Loucy (cell line): ENCODE measurements around the gene CELF4.

ENCODE experiments used
- H2AFZ ChIP-seq: fragments of 200-600 bp; sonication (generic); 2 replicates; pipeline ENCODE4 v1.6.0; 2016; ENCODE audit warnings: antibody characterized with exemption, mild to moderate bottlenecking, low read length, moderate library complexity
- H3F3A ChIP-seq: fragments of 200-600 bp; 2 replicates; pipeline ENCODE4 v1.6.0; 2016; ENCODE audit warnings: antibody characterized with exemption, low read depth, mild to moderate bottlenecking
- H3K27me3 ChIP-seq: fragments of 200-600 bp; sonication (generic); 2 replicates; pipeline ENCODE4 v1.6.1; 2014; ENCODE audit warnings: low read length, mild to moderate bottlenecking; ENCODE audit not compliant: insufficient read depth, poor library complexity, severe bottlenecking
- H3K36me3 ChIP-seq: fragments of 200-600 bp; sonication (generic); 2 replicates; pipeline ENCODE4 v1.6.1; 2016; ENCODE audit warnings: low read length; ENCODE audit not compliant: insufficient read depth
- H3K4me1 ChIP-seq: fragments of 200-600 bp; sonication (generic); 2 replicates; pipeline ENCODE4 v1.5.1; 2014; ENCODE audit warnings: low read length, mild to moderate bottlenecking; ENCODE audit not compliant: insufficient read depth, poor library complexity, severe bottlenecking
- H3K4me2 ChIP-seq: fragments of 200-600 bp; sonication (generic); 2 replicates; pipeline ENCODE4 v1.6.0; 2014; ENCODE audit warnings: antibody characterized with exemption, low read length, low read depth, mild to moderate bottlenecking; ENCODE audit not compliant: poor library complexity, severe bottlenecking
- H3K4me3 ChIP-seq: fragments of 200-600 bp; sonication (generic); 2 replicates; pipeline ENCODE4 v1.5.1; 2014; ENCODE audit warnings: low read length, mild to moderate bottlenecking, mixed read lengths; ENCODE audit not compliant: poor library complexity, severe bottlenecking
- H3K79me2 ChIP-seq: fragments of 200-600 bp; sonication (generic); 2 replicates; pipeline ENCODE4 v1.6.1; 2014; ENCODE audit warnings: low read length; ENCODE audit not compliant: insufficient read depth
- H3K9ac ChIP-seq: fragments of 200-600 bp; sonication (generic); 2 replicates; pipeline ENCODE4 v1.6.0; 2014; ENCODE audit warnings: mild to moderate bottlenecking, low read depth, low read length, moderate library complexity; ENCODE audit not compliant: poor library complexity, severe bottlenecking
- H3K9me2 ChIP-seq: fragments of 200-600 bp; sonication (generic); replicated peaks from 2 replicates; pipeline ENCODE4 v1.6.1; 2016; ENCODE audit warnings: low read depth, low read length, mixed read lengths
- H3K9me3 ChIP-seq: fragments of 200-600 bp; sonication (generic); 2 replicates; pipeline ENCODE4 v1.6.1; 2014; ENCODE audit warnings: mild to moderate bottlenecking, antibody characterized with exemption, low read length, low read depth; ENCODE audit not compliant: insufficient read depth
- H4K20me1 ChIP-seq: fragments of 200-600 bp; sonication (generic); 2 replicates; pipeline ENCODE4 v1.6.0; 2014; ENCODE audit warnings: antibody characterized with exemption, low read length, mild to moderate bottlenecking; ENCODE audit not compliant: insufficient read depth, poor library complexity, severe bottlenecking
- EZH2phosphoT487 ChIP-seq: fragments of 200-600 bp; IDR thresholded peaks from 2 replicates; pipeline ENCODE4 v1.6.1; 2018; ENCODE audit warnings: antibody characterized with exemption, mild to moderate bottlenecking, moderate library complexity, borderline replicate concordance
- TF ChIP-seq, protein P1 (sequence below): fragments of 200-600 bp; sonication (generic); conservative IDR thresholded peaks from 2 replicates; pipeline ENCODE4 v1.5.1; 2014; ENCODE audit warnings: mild to moderate bottlenecking, antibody characterized with exemption, low read length

The CELF4 gene

DNA sequence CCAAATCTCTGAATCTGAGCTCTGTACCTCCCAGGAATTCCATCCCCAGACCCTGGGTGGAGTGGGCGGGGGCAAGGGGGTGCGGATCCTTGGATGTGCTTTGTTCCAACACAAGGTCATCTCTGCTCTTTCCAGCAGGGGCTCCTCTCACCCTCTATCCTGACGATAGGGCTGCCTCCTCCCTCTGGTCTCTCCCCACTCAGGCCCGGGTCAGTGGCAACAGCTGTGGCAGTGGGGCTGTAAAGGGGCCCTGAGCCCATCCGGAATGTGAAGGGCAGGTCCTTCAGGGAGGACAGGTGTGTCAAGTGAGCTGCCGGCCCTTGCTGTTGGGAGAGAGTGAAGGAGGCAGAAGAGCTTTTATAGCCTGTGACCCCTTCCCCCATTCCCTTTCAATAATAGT, 167.8 kb downstream of the CELF4 start:
- Histone ChIP-seq H3K4me1 (peaks cover 4% of the 10 kb centered on the region), H4K20me1 (no peaks in the 10 kb centered on the region), H3K4me3 (no peak overlapping the region), H3K9ac (no peak overlapping the region), H3K9me2 (no peaks in the 10 kb centered on the region), H3K27me3 (no peaks in the 10 kb centered on the region), H2AFZ (no peak overlapping the region), H3K9me3 (no peaks in the 10 kb centered on the region), H3K36me3 (no peaks in the 10 kb centered on the region), H3F3A (no peaks in the 10 kb centered on the region), H3K4me2 (no peak overlapping the region), H3K79me2 (no peaks in the 10 kb centered on the region)
- TF ChIP-seq, protein P1, sequence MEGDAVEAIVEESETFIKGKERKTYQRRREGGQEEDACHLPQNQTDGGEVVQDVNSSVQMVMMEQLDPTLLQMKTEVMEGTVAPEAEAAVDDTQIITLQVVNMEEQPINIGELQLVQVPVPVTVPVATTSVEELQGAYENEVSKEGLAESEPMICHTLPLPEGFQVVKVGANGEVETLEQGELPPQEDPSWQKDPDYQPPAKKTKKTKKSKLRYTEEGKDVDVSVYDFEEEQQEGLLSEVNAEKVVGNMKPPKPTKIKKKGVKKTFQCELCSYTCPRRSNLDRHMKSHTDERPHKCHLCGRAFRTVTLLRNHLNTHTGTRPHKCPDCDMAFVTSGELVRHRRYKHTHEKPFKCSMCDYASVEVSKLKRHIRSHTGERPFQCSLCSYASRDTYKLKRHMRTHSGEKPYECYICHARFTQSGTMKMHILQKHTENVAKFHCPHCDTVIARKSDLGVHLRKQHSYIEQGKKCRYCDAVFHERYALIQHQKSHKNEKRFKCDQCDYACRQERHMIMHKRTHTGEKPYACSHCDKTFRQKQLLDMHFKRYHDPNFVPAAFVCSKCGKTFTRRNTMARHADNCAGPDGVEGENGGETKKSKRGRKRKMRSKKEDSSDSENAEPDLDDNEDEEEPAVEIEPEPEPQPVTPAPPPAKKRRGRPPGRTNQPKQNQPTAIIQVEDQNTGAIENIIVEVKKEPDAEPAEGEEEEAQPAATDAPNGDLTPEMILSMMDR: no peak
- no peak for TF ChIP-seq EZH2phosphoT487

DNA sequence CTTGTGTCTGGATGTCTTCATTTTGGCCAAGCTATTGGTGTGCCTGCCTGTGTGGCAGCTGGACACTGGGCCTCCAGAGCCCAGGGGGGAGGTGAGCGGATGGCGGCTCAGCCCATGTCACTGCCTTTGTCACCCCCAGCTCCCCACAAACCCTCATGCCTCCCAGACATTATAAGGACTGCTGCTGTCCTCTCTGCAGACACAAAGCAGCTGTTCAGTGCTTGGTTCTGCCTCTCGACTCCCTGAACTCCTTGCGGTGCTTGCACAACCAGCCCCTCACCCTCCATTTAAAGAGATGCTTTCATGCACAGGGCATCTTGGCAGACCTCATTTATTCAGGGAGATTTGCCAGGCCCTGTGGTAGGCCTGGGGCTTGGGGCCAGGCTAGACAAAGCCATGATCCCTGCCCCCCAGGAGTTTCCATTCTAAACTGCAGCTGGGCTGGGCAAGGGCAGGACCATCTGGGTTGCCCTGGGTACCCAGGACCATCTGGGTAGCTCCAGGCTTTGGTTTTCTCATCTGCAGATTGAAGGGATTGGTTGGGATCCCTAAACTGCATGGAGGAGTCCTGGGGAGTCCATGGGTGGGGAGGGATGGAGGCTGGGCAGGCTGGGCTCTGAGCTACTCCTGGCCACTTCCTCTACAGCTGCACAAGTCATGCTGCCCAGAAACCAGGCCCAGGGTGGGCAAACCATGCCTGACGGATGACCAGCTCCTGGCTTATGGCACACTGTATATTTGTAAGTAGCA, 168.5 kb downstream of the CELF4 start:
- no peak for TF ChIP-seq EZH2phosphoT487
- TF ChIP-seq, protein P1: no peak
- no peak overlapping the region for H3K9ac ChIP-seq

DNA sequence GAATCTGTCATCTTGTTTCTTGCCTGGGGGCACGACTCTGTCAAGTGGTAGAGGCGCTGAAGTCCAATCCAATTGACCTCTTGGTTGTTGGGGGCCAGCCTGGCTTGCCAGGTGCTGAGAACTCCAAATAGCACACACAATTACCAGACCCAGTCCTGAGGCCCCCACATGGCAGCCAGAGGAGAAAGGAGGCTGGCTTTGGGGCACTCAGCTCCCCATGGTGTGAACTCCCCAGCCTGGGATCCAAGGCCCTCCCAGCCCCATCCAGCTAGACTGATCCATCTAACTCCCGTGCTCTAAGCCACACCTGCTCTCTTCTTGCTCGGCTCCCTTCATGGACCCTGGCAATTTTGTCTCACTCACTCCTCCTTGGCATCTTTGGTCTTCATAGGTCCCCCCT, 170.0 kb downstream of the CELF4 start:
- no peak overlapping the region for H3K9ac ChIP-seq
- no peak for TF ChIP-seq EZH2phosphoT487
- TF ChIP-seq, protein P1: no peak
- H3K9me3 ChIP-seq: no peaks in the 10 kb centered on the region
- H3K9me2 ChIP-seq: no peaks in the 10 kb centered on the region
- no peak overlapping the region for H2AFZ ChIP-seq
- no peak overlapping the region for H3K4me2 ChIP-seq
- no peaks in the 10 kb centered on the region for H3K4me1 ChIP-seq
- H3K27me3 ChIP-seq: no peaks in the 10 kb centered on the region
- H3K36me3 ChIP-seq: no peaks in the 10 kb centered on the region
- no peaks in the 10 kb centered on the region for H3F3A ChIP-seq
- H3K4me3 ChIP-seq: no peak overlapping the region
- H3K79me2 ChIP-seq: no peaks in the 10 kb centered on the region
- no peaks in the 10 kb centered on the region for H4K20me1 ChIP-seq

More for the DNA sequence above, 168.5 kb downstream of the CELF4 start:
- H3K9me2 ChIP-seq: no peaks in the 10 kb centered on the region
- no peak overlapping the region for H2AFZ ChIP-seq
- H3F3A ChIP-seq: no peaks in the 10 kb centered on the region
- no peaks in the 10 kb centered on the region for H3K9me3 ChIP-seq
- H3K4me1 ChIP-seq: no peaks in the 10 kb centered on the region
- no peak overlapping the region for H3K4me3 ChIP-seq
- H3K27me3 ChIP-seq: no peaks in the 10 kb centered on the region
- H3K4me2 ChIP-seq: no peak overlapping the region
- H3K36me3 ChIP-seq: no peaks in the 10 kb centered on the region
- H4K20me1 ChIP-seq: no peaks in the 10 kb centered on the region
- no peaks in the 10 kb centered on the region for H3K79me2 ChIP-seq
